ENCODE results near the gene FIG4.
"Not testable (repeated sequence)": the region's sequence is repeated elsewhere in the genome, so short reads cannot be mapped to it uniquely, and the experiment has no call there.

Gene FIG4

DNA sequence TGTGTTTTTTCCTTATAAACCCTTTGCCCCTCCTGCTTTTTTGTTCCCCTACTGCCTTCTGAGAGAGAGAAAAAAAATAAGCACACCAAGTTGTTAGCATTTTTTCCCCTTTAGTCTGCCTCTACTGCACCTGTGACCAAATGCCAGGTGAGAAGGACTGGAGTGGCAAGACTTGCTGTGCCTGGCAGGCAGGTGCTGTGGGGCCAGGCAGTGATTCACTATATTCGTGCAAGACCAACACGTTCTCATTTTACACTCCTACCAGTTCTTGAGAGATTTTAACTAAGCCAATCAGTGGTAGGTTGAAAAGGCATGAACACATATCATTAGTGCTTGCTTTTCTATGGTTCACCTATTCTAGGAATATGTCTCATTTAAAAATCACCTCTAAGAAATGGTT is 109.7 kb downstream of the FIG4 start:
- no peak for DNase-seq

GRCh38 chr6:109801794-109802193 is 110.7 kb downstream of the FIG4 start:
- DNase-seq, result no peak

GRCh38 chr6:109804020-109804419 is 112.9 kb downstream of the FIG4 start:
- no peak for DNase-seq

GRCh38 chr6:109807881-109808280 is 116.8 kb downstream of the FIG4 start:
- no peak for DNase-seq

GRCh38 chr6:109808837-109809236 is 117.7 kb downstream of the FIG4 start:
- DNase-seq, result no peak

DNA sequence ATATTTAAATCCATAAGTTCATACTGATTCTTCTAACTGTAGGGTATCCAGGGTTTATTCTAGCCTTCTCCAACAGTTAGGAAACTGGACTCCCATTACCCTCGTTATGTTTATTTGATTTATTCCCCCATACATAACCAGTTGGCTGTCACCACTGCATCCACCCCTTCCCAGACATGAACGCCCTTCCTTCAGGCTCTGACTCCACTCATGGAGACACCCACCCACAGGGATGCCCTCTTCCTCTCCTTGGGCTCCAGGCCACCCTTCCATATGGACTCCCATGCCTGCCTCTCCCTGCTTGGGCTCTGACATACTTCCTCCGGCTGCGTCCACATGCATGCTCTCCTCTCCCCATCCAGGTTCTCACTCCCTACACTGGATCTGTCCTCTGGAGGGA is 124.0 kb downstream of the FIG4 start:
- DNase-seq, result no peak

DNA sequence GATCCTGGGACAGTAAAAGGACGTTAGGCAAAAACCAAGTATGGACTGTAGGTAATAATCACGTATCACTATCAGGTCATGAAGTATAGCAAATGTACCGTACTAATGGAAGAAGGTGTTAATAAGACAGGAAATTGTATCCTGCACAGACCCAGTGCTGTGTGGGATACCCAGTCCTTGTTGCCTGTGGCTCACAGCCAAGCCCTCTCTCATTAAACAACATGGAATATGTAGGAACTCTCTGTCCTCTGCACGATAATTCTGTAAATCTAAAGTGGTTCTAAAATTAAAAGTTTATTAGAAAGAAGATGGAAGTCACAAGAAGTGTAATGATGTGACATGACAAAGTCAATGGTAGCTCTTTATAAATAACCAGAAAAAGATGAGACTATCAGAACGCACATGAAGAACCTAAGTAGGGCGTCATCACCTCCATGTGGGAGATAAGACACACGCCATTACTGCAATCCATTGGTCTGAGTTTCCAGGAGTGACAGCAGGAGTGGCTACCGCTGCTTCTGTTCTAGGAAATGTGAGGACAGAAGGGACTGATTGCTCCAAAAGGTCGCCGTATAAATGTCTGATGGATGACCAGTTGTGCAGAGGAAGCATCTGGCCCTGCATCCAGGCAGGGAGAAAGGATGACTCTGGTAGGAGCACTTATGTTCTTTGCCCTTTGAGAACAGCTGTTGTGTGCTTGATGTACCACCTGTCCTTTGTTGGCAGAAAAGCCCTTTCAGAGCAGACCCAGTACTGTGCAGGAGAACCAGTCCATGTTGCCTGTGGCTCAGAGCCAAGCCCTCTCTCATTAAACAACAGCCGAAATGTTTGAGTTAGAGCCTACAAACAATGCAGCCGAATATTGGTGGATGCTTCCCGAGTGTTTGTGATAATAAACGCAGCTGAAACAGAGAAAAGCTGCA is 125.6 kb downstream of the FIG4 start:
- DNase-seq, result no peak

DNA sequence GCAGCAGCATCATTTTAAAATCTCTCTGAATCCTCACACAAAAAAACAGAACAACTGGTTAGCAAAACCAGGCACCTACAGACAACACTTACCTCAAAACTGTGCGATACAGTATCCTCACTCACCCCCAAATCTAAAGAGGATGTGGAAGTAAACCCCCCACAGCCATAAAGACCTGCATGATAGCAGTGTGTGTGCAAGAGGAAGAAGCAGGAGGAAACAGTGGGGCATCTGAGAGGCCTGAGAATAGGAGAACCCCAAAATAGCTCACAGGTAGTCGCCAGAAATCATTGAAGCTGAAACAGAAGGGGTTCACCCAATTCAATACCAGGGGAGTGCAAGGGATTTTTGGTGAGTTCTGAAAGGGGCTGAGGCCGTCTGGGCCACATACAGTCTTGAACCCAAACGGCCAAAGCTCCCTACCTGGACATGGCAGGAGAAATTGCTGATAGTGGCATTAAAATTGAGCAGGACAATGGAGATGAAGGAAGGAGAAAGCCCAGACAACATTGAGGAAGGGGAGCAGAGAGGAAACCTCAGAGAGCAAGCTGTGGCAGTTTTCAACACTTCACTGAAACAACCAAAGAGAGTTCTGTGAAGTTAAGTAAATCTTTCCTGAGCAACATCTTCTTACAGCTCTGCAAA is 129.7 kb downstream of the FIG4 start:
- DNase-seq, result no peak

DNA sequence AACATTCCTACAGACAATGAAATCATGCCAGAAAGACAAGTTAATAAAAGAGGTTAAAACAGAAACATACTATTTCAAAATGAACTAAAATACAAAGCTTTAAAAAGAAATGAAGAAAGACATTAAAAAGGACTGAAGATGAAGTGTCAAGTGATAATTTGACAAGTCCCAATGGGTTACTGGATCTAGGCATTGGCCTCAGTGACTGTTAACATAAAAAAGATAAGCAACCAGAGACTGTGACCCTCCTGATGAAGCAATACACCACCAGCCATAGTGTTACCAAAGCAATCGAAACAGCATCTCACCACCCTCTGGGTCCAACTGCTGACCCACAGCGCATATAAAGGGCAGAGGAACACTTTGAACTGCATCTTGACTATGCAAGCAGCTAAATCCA is 130.3 kb downstream of the FIG4 start:
- no peak for DNase-seq

DNA sequence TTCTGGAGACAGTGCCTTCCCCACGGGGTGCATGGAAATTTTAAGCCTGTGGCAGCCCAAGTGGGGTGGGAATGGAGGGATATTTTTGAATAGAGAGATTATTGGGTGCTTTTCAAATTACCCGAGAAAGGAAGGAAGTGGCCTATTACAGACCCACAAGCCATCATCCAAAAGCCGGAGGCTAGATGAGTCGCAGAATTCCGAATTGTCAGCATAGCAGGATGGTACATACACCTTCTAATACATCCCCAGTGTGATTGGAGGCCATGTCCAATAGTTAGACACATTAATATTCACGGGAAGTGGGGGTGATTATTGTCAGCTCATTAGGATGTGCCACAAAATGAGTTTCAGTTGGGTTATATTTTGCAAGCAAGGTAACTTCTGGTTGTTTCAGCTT is 133.0 kb downstream of the FIG4 start:
- no peak for DNase-seq

DNA sequence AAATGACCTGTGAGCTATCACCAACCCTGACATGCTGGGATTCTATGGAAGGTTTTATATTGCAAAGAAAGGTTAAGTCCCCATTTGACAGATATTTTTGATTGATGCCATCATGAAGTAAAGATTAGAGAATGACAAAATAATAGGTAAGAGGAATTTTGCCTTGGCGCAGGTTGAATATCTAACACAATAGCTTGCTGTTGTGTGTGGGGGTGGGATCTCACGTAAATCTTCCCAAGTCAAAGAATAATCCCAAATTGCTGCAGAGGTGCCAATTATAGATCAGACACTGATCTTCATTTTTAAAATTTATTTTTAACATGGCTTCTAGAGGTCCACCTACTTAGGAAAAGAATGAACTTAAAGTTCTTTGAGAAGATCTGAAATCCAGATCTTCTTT is 135.5 kb downstream of the FIG4 start:
- no peak for DNase-seq

DNA sequence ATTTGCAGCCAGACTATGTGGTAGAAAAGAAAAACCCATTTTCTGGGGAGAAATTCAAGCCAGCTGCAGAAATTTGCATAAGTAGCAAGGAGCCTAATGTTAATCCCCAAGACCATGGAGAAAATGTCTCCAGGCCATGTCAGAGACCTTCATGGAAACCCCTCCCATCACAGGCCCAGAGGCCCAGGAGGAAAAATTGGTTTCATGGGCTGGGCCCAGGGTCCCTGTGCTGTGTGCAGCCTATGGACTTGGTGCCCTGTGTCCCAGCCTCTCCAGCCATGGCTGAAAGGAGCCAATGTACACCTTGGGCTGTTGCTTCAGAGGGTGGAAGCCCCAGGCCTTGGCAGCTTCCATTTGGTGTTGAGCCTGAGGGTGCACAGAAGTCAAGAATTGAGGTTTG is 140.3 kb downstream of the FIG4 start:
- DNase-seq, result not testable (repeated sequence)

DNA sequence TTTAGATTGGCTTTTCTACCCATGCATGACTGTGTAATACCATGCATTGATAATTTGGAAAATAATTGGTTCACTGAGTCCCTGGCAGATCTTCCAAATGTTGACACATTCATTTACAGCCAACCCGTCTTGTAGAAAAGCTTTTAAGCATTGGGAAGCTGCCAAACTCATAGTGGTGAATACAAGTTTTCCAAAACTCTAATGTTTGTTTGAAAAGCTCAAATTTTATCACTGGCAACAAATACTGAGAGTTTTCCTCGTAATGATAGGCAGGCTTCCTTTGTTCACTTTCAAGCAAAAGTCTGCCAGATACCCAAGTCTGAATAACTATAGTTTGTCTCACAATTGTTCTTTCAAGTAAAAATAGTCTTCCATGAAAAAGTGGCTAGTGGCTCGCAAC is 143.0 kb downstream of the FIG4 start:
- DNase-seq, result no peak

GRCh38 chr6:109834595-109835437 is 143.7 kb downstream of the FIG4 start:
- no peak for DNase-seq

DNA sequence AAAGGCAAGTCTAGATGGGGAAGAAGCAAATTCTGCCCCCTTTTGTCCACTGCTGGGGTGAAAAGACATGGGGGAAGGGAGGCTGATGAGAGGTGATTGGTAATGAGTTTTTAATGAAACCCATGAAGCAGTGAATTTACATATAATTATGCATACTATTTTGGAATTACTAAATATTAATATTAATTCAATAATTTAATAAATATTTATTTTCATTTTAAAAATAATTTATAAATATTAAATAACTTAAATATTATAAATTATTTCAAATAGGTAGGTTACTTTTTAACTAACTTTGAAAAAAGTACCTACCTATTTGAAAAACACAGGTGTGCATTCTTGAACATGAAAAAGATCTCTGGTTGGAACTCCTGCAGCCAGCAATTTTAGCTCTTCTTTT is 148.9 kb downstream of the FIG4 start:
- DNase-seq, result no peak

DNA sequence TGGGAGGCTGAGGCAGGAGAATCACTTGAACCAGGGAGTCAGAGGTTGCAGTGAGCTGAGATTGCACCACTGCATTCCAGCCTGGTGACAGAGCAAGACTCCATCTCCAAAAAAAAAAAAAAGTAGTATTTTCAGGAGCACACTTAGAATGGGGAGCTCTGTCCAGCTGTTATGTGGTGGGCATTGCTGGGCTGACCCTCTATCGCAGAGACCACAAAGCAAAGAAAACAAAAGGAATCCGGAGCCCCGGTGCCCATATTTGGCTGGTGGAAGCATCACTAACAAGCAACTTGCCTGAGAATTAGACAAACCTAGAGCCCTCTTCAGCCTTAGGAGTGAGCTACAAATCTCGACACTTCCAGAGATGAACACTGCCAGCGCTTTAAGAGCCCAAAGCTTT is 149.7 kb downstream of the FIG4 start:
- no peak for DNase-seq

- DNase-seq, result no peak
Observed at GRCh38 chr6:109841869-109842268, 150.8 kb downstream of the FIG4 start.

GRCh38 chr6:109852713-109853112 is 161.6 kb downstream of the FIG4 start:
- no peak for DNase-seq

DNA sequence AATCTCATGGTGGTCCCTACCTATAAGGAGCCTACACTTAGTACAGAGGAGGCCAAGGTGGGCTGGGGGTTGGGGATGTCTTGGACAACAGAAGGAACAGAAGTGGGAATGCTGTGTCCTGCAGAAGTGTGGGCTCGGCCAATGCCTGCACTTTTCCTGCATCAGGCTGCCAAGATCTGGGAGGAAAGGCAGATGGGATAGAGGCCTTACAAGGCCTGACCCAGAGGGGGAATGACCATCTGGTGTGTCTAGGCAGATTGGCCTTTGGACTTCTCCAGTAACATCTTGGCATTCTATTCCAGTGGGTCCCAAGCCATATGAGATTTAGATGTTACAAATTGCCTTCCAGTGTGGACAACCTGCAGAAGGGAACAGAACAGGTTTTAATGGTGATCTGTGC is 162.3 kb downstream of the FIG4 start:
- no peak for DNase-seq

- DNase-seq, result no peak
Observed at GRCh38 chr6:109853951-109854350, 162.9 kb downstream of the FIG4 start.

DNA sequence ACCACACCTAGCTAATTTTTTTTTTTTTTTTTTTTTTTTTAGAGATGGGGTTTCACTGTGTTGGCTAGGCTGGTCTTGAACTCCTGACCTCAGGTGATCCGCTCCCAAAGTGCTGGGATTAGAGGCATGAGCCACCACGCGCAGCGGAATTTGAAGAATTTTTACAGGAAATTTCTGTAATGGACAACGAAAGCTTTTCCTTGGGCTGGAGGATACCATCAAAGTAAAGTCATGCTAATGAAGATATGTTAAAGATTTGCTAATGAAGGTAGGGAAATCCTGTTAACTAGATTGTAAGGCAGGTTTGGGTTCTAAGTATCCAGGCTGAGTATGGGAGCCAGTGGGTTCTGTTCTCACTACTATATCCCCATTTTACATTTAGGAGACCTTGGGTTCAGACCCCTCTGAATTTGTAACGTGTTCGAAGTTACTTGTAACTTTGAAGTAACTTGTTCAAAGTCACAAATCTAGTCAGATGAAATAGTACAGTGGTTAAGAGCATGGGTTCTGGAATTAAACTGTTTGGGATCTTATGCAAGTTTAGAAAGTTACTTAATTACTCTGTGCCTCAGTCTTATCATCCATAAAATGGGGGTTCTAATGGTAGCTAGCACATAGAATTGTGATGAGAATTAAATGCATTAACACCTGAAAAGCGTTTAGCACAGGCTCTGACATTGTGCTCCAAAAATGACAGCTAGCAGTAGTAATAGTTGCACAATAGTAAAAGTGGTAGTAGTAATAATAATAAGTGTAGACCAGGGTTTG is 163.6 kb downstream of the FIG4 start:
- DNase-seq, result no peak

GRCh38 chr6:109855476-109856040 is 164.5 kb downstream of the FIG4 start:
- DNase-seq, result not testable (repeated sequence)
